GM18858 (cell line): ENCODE measurements around the gene UBE2E1.

ENCODE experiments used
- ATAC-seq: cut with Tn5 transposase; IDR thresholded peaks from one replicate; pipeline ENCODE4 v1.9.1; 2021; ENCODE audit not compliant: unreplicated experiment

UBE2E1 gene

DNA sequence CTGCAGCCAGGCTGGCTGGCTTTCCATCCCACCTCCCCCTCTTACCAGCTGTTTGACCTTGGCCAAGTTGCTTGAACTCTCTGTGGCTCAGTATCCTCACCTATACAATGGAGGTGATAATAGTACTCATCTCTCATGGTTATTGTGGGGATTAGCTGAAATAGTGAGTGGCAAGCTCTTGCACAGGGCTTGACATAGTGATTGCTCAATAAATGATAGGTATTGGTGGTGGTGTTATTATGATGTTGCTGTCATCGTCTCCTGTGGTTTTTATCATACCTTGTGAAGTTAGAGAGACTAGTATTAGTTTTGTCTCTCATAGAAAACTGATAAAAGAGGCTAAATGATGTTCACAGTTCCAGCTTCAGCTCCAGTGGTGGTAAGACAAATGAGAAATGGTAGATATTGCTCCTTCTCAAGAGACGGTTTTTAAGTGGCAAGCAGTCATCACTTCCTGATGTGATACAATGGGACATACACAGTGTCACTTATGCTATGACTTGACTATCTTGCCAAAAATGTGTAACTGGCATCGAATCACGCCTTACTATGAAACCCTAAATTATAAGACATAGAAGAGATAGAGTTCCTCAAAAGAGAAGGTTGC lies 12.1 kb upstream of the UBE2E1 start:
- ATAC-seq = no peak

GRCh38 chr3:23795096-23795495 lies 10.7 kb upstream of the UBE2E1 start:
- no peak for ATAC-seq

- no peak for ATAC-seq
Observed at GRCh38 chr3:23796518-23796917, 9.2 kb upstream of the UBE2E1 start.

DNA sequence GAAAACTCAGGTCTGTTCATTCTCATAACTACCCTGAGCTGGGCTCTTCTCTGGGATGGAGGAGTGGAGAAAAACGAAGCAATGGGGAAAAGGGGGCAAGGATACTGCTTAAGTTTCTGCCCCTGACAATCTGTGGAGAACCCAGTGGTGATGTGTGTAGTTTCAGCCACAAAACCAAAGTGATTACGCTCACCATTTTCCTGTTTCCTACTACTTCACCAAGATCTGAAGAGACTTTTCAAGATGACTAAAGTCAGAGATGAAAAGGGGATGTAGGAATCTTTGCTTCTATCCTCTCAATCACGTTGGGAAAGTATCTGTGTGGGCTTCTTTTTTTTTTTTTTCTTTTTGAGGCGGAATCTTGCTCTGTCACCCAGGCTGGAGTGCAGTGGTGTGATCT lies 8.3 kb upstream of the UBE2E1 start:
- peak; percentile 92 for ATAC-seq

- no peak for ATAC-seq
Observed at GRCh38 chr3:23798456-23798855, 7.3 kb upstream of the UBE2E1 start.

DNA sequence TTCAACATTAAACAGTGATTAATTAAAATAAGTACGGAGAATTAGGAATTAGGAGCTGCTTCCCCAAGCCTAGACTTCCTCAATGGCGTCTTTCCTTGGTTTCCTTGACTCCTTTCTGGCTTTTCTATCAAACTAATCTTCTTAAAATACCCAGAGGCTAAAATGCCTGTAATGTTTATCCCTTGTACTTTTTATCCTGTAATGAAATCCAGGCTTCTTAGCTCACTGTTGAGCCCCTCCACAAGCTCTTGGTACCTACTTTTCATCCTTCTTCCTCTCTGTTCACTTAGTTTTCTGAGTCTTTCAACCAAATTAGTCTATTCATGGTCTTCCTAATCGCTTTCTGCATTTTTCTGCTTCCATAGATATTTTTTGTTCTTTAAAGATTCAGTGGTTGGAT lies 6.9 kb upstream of the UBE2E1 start:
- ATAC-seq = no peak

- ATAC-seq = peak; percentile 40
Observed at GRCh38 chr3:23800731-23801130, 5.0 kb upstream of the UBE2E1 start.

GRCh38 chr3:23804441-23805209 lies 1.1 kb upstream of the UBE2E1 start:
- no peak for ATAC-seq

GRCh38 chr3:23805210-23805632 lies 534 bp upstream of the UBE2E1 start:
- no peak for ATAC-seq

DNA sequence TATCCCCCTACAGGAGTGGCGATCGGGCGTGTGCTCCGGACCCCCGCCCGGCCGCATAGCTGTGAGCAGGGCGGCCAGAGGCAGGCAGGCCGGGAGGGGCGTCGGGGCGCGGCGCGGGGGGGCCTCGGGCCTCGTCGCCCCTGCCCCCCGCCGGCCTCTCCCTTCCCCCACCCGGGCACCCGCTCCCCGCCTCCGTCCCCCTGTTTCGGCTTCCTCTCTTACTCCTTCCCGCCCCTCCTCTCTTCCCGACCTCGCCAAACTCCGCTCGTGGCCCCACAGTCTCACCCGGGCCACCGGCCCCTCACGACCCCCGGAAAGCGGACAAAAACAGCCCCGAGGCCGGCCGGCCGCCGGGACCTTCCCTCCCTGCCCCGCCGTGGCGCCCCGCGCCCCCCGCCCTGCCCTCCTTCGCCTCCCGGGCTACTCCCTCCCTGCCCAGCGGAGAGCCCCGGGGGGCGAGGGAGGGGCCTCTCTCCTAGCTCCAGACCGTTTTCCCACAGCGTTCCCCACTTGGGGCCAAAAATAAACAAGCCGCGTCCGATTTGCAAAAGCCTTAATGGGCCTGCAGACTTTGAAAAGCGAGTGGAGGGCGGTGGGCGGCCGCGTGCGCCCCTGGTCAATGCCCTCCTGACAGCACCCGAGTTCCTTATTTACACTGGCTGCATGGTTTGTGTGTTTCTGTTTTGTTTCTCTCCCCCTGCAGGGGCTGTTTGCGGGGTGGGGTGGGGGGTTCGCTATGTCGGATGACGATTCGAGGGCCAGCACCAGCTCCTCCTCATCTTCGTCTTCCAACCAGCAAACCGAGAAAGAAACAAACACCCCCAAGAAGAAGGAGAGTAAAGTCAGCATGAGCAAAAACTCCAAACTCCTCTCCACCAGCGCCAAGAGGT lies 1.0 kb downstream of the UBE2E1 start:
- no peak for ATAC-seq

DNA sequence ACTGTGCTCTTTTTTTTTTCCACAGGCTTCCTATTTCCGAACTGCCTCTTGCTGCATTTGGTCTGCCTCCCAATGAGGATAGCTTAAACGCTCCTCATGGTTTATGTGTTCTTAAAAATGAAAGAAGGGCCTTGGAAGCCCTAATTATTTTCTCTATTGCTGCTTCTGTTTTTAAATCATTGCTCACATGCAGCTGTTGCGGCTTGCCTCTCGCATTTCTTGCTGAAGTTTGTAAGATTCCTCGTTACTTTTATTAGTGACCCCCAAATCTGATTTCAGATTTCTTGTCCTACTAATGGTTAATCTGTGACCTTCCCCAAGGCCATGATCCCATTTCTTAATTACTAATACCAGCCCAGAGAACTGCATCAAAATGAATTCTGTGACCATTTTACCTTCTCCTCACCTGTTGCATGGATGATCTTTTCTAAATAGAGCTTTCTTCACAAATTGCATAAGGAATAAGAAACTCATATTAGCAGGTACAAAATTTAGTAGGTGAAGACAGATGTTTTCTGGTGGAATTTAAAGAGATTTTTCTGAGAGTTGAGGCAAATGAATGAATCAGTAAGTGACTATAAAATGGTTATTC lies 1.8 kb downstream of the UBE2E1 start:
- ATAC-seq = no peak

DNA sequence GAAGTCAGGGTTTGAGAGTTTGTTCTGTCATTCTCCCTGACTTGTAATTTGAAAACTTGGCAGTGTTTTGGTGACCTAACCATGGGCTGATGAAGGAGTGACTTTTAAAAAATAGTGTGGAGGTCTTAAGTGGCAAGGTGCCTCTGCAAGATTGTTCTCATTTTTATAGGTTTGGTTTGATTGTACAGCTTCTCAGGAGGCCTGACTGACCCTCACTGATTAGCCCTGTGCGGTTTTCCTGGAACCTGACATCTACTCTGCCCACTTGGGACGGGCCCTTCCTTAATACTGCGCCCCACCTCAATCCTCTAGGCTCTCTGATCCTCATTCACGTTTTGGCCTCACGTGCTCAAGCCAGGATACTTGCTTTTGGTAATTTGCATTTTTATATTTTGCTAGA lies 2.8 kb downstream of the UBE2E1 start:
- no peak for ATAC-seq

DNA sequence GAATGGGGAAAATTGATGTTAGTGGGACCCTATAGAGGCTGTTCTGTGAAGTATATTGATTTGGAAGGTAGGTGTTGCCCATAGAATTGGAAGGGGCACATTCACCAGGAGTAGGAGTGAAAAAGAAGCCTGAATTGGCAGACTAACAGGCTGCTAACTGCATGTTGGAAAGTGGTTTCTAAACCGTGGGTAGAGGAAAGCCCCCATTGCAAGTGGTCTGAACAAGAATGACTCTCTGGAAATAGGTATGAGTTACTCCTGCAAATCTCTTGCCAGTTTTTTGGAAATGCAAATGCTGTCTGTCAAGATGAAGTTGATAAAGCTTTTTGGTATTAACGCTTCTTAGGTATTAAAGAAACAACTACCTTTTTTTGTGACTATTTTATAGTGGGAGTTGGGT lies 3.5 kb downstream of the UBE2E1 start:
- ATAC-seq = no peak

DNA sequence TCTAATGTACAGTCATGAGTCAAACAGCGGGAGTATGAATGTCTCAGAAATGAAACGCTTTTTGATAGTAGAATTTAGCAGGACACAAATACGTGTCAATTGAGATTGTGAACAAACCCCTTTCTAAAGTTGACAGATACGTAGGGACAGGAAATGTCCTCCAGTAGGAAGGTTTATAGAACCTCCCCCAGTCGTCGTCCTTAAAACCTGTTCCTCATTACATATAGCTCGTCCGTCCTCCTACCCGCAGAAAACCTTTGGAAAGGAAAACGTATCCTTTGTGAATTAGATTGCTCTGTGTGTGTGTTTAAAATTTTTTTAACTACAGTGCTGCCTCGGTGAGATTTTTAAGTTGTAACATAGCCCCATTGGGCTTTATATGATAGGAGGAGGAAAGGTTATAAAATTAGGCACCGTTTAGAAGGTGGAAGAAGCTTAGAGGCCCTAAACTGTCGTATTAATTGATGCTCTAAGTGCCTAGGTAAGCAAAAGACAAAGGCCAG lies 4.1 kb downstream of the UBE2E1 start:
- ATAC-seq = no peak

DNA sequence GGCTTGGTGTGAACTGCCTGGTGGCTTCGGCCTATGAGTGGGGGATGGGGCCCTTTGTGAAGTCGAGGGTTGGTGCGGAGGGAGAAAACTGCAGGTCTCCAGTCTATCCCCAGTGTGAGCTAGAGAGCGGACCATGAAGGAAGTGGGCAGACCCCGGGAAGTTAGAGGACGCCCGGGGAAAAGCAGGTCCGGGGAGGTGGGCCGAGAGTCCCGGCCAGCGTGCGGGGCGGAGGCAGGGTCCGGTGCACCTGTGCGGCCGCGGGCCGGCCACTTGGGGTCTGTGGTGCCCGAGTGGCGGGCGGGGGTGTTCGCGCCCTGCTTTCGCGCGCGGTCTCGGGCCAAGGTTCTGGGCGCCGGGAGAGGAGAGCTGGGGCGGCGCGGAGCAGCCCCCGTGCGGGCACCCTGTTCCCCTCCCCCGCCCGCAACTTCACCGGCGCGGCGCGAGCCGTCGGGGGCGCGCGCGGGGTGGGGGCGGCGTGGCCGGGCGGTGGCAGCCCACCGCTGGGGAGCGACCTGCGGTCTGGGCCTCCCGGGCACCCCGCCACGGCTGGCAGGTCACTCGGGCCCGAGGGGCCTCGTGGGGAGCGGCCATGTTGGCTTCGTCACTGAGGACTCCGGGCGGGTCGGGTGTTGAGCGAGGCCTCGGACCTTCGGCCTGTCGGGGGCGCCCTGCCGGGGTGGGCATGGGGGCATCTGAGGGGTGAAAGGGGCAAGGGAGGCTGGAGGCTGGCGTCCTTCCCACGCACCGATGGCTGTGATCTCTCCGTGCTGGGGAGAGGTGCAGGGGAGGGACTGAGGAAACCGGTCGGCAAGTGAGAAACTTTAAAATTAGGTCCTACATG lies 4.8 kb downstream of the UBE2E1 start:
- ATAC-seq = no peak

GRCh38 chr3:23811185-23811527 lies 5.4 kb downstream of the UBE2E1 start:
- no peak for ATAC-seq

DNA sequence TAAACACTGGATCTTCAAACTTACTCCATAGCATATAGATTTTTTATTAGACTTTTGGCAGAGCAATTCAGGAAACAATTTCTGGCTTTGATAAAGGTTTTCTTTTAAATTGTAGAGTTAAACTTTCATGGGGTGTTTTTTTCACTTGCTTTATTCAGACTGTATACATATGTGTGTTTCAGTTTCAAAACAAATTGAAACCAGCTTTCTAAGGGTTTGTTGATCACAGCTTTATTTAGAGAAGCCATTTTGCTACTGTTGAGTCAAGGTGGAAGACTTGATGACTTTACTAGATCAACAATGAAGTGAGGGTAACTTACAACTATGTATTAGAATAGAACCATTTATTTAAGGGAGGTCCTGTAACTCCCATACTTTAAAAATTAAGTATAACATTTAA lies 6.2 kb downstream of the UBE2E1 start:
- ATAC-seq = peak; percentile 54

DNA sequence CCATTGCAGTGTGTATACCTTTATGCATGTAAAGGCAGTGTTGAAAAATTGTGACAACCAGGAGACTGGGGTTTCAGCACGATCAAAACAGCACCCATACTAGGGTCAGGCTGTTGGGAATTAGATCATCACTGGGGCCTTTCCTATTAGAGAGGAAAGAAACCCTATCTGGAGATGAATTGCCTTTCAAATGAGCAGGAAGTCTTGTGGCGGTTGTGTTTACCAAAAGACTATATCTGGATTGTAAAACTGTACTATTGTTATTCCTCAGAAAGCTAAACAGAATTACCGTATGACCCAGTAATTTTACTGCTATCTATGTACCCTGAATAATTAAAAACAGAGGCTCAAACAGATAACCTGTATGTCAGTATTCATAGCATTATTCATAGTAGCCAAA lies 10.1 kb downstream of the UBE2E1 start:
- ATAC-seq = no peak

DNA sequence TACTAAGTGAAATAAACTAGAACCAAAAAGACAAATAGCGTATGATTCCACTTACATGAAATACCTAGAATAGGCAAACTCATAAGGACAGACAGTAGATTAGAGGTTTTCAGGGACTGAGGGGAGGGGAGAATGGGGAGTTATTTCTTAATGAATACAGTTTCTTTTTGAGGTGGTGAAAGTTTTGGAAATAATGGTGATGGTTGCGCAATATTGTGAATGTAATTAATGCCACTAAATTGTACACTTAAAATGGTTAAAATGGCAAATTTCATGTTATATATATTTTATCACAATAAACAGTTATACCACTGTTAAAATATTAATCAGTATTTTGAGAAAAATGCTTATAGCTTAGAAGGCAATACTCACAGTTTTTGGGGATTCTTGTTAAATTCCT lies 11.0 kb downstream of the UBE2E1 start:
- no peak for ATAC-seq

DNA sequence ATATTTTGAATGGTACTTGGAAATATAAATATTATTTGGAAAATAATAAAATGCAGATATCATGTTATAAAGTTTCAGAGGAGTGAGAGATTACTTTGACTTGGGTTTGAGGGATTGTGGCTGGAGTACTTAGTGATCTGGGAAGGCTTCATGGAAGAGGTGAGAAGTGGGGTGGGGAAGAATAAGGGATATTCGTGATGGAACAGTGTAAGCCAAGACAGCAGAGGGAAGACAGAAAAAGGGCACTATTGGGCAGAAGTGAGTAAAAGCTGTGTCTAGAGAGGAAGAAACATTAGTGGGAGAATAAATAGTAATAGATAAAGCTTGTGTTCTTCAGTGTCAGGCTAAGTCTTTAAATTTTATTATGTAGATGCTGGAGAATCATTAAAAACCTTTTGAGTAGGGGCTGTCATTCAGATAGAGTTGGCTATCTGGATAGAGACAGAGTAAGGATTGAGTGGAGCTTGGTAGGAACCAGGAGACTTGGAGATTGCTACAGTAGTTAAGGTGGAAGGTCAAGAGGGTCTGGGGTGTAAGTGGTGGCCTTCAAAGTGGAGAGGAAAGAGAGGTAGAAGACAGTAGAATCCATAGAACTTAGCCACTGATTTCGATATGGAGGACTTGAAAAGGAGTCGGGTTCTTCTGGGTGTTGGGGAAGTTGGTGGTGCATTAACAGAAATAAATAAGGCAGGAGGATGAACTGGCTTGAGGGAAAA lies 11.9 kb downstream of the UBE2E1 start:
- no peak for ATAC-seq
